ENCODE measurements around the gene B3GAT3.

Gene B3GAT3

GRCh38 chr11:62602141-62603071 lies 19.4 kb downstream of the B3GAT3 start:
- WGBS: 3% methylated on average over 96 of the region's 96 CpGs
- peak overlapping the region; percentile 77 for H3K9ac ChIP-seq (ENCODE audit: low read depth, low read length)
- H3K4me3 ChIP-seq (ENCODE audit: low read length): peak overlapping the region; percentile 88
- peaks cover 29% of the 10 kb centered on the region for H3K4me1 ChIP-seq (ENCODE audit: insufficient read depth, low read length)
- H3K9me3 ChIP-seq (ENCODE audit: insufficient read depth, low read depth, low read length): no peaks in the 10 kb centered on the region
- peak overlapping the region; percentile 92 for H3K27ac ChIP-seq (ENCODE audit: low read depth, low read length)
- peaks cover 25% of the 10 kb centered on the region for H3K36me3 ChIP-seq (ENCODE audit: insufficient read depth, low read length)
- peaks cover 25% of the 10 kb centered on the region for H3K27me3 ChIP-seq (ENCODE audit: insufficient read depth, low read length)

- WGBS: under 1% methylated on average over 83 of the region's 83 CpGs
- Histone ChIP-seq H3K27me3 (ENCODE audit: insufficient read depth, low read length) (peaks cover 25% of the 10 kb centered on the region), H3K9ac (ENCODE audit: low read depth, low read length) (peak within 1 kb of the TSS; percentile 96), H3K4me3 (ENCODE audit: low read length) (peak within 1 kb of the TSS; percentile 88), H3K27ac (ENCODE audit: low read depth, low read length) (peak within 1 kb of the TSS; percentile 94), H3K9me3 (ENCODE audit: insufficient read depth, low read depth, low read length) (no peaks in the 10 kb centered on the region), H3K36me3 (ENCODE audit: insufficient read depth, low read length) (peaks cover 31% of the 10 kb centered on the region), H3K4me1 (ENCODE audit: insufficient read depth, low read length) (peaks cover 24% of the 10 kb centered on the region)
Measured at GRCh38 chr11:62601372-62602140, 20.2 kb downstream of the B3GAT3 start, which contains the start of gene MTA2. Gene MTA2 (minus strand): TSS chr11:62601865. CDS start chr11:62601450, 415 bp downstream.

- peaks cover 24% of the 10 kb centered on the region for H3K4me1 ChIP-seq (ENCODE audit: insufficient read depth, low read length)
- under 1% methylated on average over 30 of the region's 30 CpGs for WGBS
- peaks cover 25% of the 10 kb centered on the region for H3K27me3 ChIP-seq (ENCODE audit: insufficient read depth, low read length)
- H3K9me3 ChIP-seq (ENCODE audit: insufficient read depth, low read depth, low read length): no peaks in the 10 kb centered on the region
- peak overlapping the region; percentile 96 for H3K9ac ChIP-seq (ENCODE audit: low read depth, low read length)
- peak overlapping the region; percentile 94 for H3K27ac ChIP-seq (ENCODE audit: low read depth, low read length)
- peak overlapping the region; percentile 88 for H3K4me3 ChIP-seq (ENCODE audit: low read length)
- H3K36me3 ChIP-seq (ENCODE audit: insufficient read depth, low read length): peaks cover 36% of the 10 kb centered on the region
Measured at GRCh38 chr11:62601122-62601371, 20.7 kb downstream of the B3GAT3 start.

GRCh38 chr11:62600367-62601121 lies 21.2 kb downstream of the B3GAT3 start:
- peak overlapping the region; percentile 96 for H3K9ac ChIP-seq (ENCODE audit: low read depth, low read length)
- H3K27ac ChIP-seq (ENCODE audit: low read depth, low read length): peak overlapping the region; percentile 94
- H3K4me1 ChIP-seq (ENCODE audit: insufficient read depth, low read length): peaks cover 24% of the 10 kb centered on the region
- peaks cover 25% of the 10 kb centered on the region for H3K27me3 ChIP-seq (ENCODE audit: insufficient read depth, low read length)
- H3K4me3 ChIP-seq (ENCODE audit: low read length): peak overlapping the region; percentile 88
- peaks cover 41% of the 10 kb centered on the region for H3K36me3 ChIP-seq (ENCODE audit: insufficient read depth, low read length)
- H3K9me3 ChIP-seq (ENCODE audit: insufficient read depth, low read depth, low read length): no peaks in the 10 kb centered on the region
- under 1% methylated on average over 25 of the region's 26 CpGs for WGBS

GRCh38 chr11:62599901-62600300 lies 21.9 kb downstream of the B3GAT3 start:
- 68% methylated on average over 5 of the region's 5 CpGs for WGBS
- H3K9ac ChIP-seq (ENCODE audit: low read depth, low read length): peak overlapping the region; percentile 96
- H3K4me1 ChIP-seq (ENCODE audit: insufficient read depth, low read length): peaks cover 23% of the 10 kb centered on the region
- no peaks in the 10 kb centered on the region for H3K9me3 ChIP-seq (ENCODE audit: insufficient read depth, low read depth, low read length)
- peak overlapping the region; percentile 88 for H3K4me3 ChIP-seq (ENCODE audit: low read length)
- H3K27me3 ChIP-seq (ENCODE audit: insufficient read depth, low read length): peaks cover 25% of the 10 kb centered on the region
- peaks cover 48% of the 10 kb centered on the region for H3K36me3 ChIP-seq (ENCODE audit: insufficient read depth, low read length)
- H3K27ac ChIP-seq (ENCODE audit: low read depth, low read length): no peak overlapping the region

- Histone ChIP-seq H3K27ac (ENCODE audit: low read depth, low read length) (no peak overlapping the region), H3K4me3 (ENCODE audit: low read length) (peak overlapping the region; percentile 88), H3K9ac (ENCODE audit: low read depth, low read length) (no peak overlapping the region), H3K4me1 (ENCODE audit: insufficient read depth, low read length) (peaks cover 21% of the 10 kb centered on the region), H3K27me3 (ENCODE audit: insufficient read depth, low read length) (peaks cover 24% of the 10 kb centered on the region), H3K36me3 (ENCODE audit: insufficient read depth, low read length) (peaks cover 55% of the 10 kb centered on the region), H3K9me3 (ENCODE audit: insufficient read depth, low read depth, low read length) (no peaks in the 10 kb centered on the region)
- 62% methylated on average over 7 of the region's 7 CpGs for WGBS
Measured at GRCh38 chr11:62599069-62599696, 22.6 kb downstream of the B3GAT3 start.

- H3K9me3 ChIP-seq (ENCODE audit: insufficient read depth, low read depth, low read length): no peaks in the 10 kb centered on the region
- H3K4me1 ChIP-seq (ENCODE audit: insufficient read depth, low read length): peaks cover 24% of the 10 kb centered on the region
- H3K4me3 ChIP-seq (ENCODE audit: low read length): no peak overlapping the region
- H3K27me3 ChIP-seq (ENCODE audit: insufficient read depth, low read length): no peaks in the 10 kb centered on the region
- H3K36me3 ChIP-seq (ENCODE audit: insufficient read depth, low read length): peaks cover 66% of the 10 kb centered on the region
- no peak overlapping the region for H3K9ac ChIP-seq (ENCODE audit: low read depth, low read length)
- 95% methylated on average over 8 of the region's 8 CpGs for WGBS
- no peak overlapping the region for H3K27ac ChIP-seq (ENCODE audit: low read depth, low read length)
Measured at GRCh38 chr11:62595124-62595523, 26.7 kb downstream of the B3GAT3 start.

- H3K27me3 ChIP-seq (ENCODE audit: insufficient read depth, low read length): no peaks in the 10 kb centered on the region
- no peaks in the 10 kb centered on the region for H3K9me3 ChIP-seq (ENCODE audit: insufficient read depth, low read depth, low read length)
- H3K4me3 ChIP-seq (ENCODE audit: low read length): no peak overlapping the region
- H3K27ac ChIP-seq (ENCODE audit: low read depth, low read length): no peak overlapping the region; the same call in 1 of the 2 replicates
- 72% methylated on average over 13 of the region's 13 CpGs for WGBS
- peaks cover 11% of the 10 kb centered on the region for H3K4me1 ChIP-seq (ENCODE audit: insufficient read depth, low read length)
- peaks cover 59% of the 10 kb centered on the region for H3K36me3 ChIP-seq (ENCODE audit: insufficient read depth, low read length)
- H3K9ac ChIP-seq (ENCODE audit: low read depth, low read length): no peak overlapping the region
Measured at GRCh38 chr11:62593434-62594044, 28.2 kb downstream of the B3GAT3 start.

GRCh38 chr11:62592989-62593421 lies 28.8 kb downstream of the B3GAT3 start:
- Histone ChIP-seq H3K9ac (ENCODE audit: low read depth, low read length) (no peak overlapping the region), H3K27me3 (ENCODE audit: insufficient read depth, low read length) (no peaks in the 10 kb centered on the region), H3K27ac (ENCODE audit: low read depth, low read length) (no peak overlapping the region), H3K4me1 (ENCODE audit: insufficient read depth, low read length) (peaks cover 10% of the 10 kb centered on the region; the same call in 1 of the 2 replicates), H3K4me3 (ENCODE audit: low read length) (no peak overlapping the region), H3K36me3 (ENCODE audit: insufficient read depth, low read length) (peaks cover 59% of the 10 kb centered on the region), H3K9me3 (ENCODE audit: insufficient read depth, low read depth, low read length) (no peaks in the 10 kb centered on the region)
- WGBS: 93% methylated on average over 6 of the region's 8 CpGs

- peak overlapping the region; percentile 76 for H3K4me3 ChIP-seq (ENCODE audit: low read length)
- H3K27ac ChIP-seq (ENCODE audit: low read depth, low read length): peak overlapping the region; percentile 82
- no peaks in the 10 kb centered on the region for H3K27me3 ChIP-seq (ENCODE audit: insufficient read depth, low read length)
- H3K4me1 ChIP-seq (ENCODE audit: insufficient read depth, low read length): peaks cover 10% of the 10 kb centered on the region; the same call in 1 of the 2 replicates
- H3K36me3 ChIP-seq (ENCODE audit: insufficient read depth, low read length): peaks cover 59% of the 10 kb centered on the region
- WGBS: 28% methylated on average over 16 of the region's 17 CpGs
- H3K9me3 ChIP-seq (ENCODE audit: insufficient read depth, low read depth, low read length): no peaks in the 10 kb centered on the region
- peak overlapping the region; percentile 81 for H3K9ac ChIP-seq (ENCODE audit: low read depth, low read length)
Measured at GRCh38 chr11:62592146-62592815, 29.5 kb downstream of the B3GAT3 start.
